Activated CD4-positive, alpha-beta T cell treated with anti-CD3 and anti-CD28 coated beads, Interleukin-2, amount 10 ng/mL, durations not matched to agents 24 days and 14 days (primary cell): ENCODE data around the gene TMEM254. TPM values are rescaled to one million over a fixed set of nuclear protein-coding genes. Genes with fewer than 3 reads are reported as not detected.
A peak's percentile ranks its signal among the peaks of the same experiment; 100 is the strongest.
"Not testable (repeated sequence)": the region's sequence is repeated elsewhere in the genome, so short reads cannot be mapped to it uniquely, and the experiment has no call there.

Source experiments
- DNase-seq: peaks from one replicate; pipeline ENCODE4 v3.0.0; 2022
- H3K27ac Mint-ChIP-seq: one replicate; pipeline ENCODE4 v1.8.0; 2022; ENCODE audit warnings: mild to moderate bottlenecking, mixed read lengths
- H3K27me3 Mint-ChIP-seq: one replicate; pipeline ENCODE4 v1.8.0; 2022; ENCODE audit warnings: mixed read lengths
- H3K36me3 Mint-ChIP-seq: one replicate; pipeline ENCODE4 v1.8.0; 2022; ENCODE audit warnings: low read depth, mild to moderate bottlenecking, mixed read lengths
- H3K4me1 Mint-ChIP-seq: one replicate; pipeline ENCODE4 v1.8.0; 2021; ENCODE audit warnings: mixed read lengths
- H3K4me3 Mint-ChIP-seq: one replicate; pipeline ENCODE4 v1.8.0; 2022; ENCODE audit warnings: mild to moderate bottlenecking, moderate library complexity, mixed read lengths
- H3K9me3 Mint-ChIP-seq: one replicate; pipeline ENCODE4 v1.8.0; 2021; ENCODE audit warnings: mixed read lengths
- intact Hi-C: fragments of 100-400 bp; cut with micrococcal nuclease; formaldehyde crosslinking; loops from one replicate; pipeline ENCODE4 v1.15.1; 2023
- total RNA-seq: library from RNA; stranded (reverse); gene quantifications from 2 replicates; pipeline ENCODE4 v1.2.3, GENCODE V29; 2022

TMEM254 gene
- total RNA-seq, 1 donor from 2014 or later = 14.8 TPM

DNA sequence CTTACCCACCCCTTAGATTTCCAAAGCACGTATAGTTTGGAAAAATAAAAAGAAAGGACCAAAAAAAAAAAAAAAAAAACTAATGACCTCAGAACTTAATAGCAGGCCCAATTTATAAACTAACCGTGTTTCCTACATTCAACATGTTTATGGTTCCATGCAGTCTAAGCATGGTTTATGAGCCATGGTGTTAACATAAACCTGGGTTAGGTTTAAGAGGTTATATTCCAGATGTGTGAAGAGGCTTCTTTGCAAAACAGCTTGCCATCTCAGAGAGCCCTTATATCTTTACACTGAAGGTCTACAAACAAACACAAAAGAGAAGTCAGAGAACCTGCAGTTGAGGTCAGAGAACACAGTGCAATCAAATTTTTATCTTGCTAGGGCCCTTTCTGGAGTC lies 15.8 kb downstream of the TMEM254 start:
- H3K4me1 Mint-ChIP-seq = no peaks in the 10 kb centered on the region
- no peaks in the 10 kb centered on the region for H3K9me3 Mint-ChIP-seq

DNA sequence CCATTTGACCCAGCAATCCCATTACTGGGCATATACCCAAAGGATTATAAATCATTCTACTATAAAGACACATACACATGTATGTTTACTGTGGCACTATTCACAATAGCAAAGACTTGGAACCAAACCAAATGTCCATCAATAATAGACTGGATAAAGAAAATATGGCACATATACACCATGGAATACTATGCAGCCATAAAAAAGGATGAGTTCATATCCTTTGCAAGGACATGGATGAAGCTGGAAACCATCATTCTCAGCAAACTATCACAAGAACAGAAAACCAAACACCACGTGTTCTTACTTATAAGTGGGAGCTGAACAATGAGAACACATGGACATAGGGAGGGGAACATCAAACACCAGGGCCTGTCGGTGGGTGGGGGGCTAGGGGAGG lies 19.8 kb downstream of the TMEM254 start:
- H3K9me3 Mint-ChIP-seq, H3K36me3 Mint-ChIP-seq, intact Hi-C loops, H3K27me3 Mint-ChIP-seq, DNase-seq, H3K4me3 Mint-ChIP-seq, H3K4me1 Mint-ChIP-seq, H3K27ac Mint-ChIP-seq: not testable (repeated sequence)

More for the DNA sequence above, 15.8 kb downstream of the TMEM254 start:
- no peak for DNase-seq
- Mint-ChIP-seq H3K4me3 (no peak overlapping the region), H3K27me3 (peaks cover 5% of the 10 kb centered on the region), H3K36me3 (no peaks in the 10 kb centered on the region), H3K27ac (no peak overlapping the region)
- intact Hi-C loops = no loop called here

DNA sequence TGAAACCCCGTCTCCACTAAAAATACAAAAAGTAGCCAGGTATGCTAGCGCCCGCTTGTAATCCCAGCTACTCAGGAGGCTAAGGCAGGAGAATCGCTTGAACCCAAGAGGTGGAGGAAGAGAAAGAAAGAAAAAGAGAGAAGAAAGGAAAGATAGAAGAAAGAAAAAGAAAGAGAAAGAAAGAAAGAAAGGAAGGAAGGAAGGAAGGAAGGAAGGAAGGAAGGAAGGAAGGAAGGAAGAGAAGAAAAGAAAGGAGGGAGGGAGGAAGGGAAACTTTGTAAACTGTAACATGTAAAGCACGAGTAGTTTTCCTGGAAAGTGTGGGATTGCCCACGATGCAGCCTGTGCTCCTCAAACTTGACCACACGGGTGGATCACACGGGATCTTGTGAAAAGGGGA lies 20.8 kb downstream of the TMEM254 start:
- H3K27ac Mint-ChIP-seq, H3K9me3 Mint-ChIP-seq, DNase-seq, intact Hi-C loops, H3K36me3 Mint-ChIP-seq, H3K4me1 Mint-ChIP-seq, H3K4me3 Mint-ChIP-seq, H3K27me3 Mint-ChIP-seq: not testable (repeated sequence)

DNA sequence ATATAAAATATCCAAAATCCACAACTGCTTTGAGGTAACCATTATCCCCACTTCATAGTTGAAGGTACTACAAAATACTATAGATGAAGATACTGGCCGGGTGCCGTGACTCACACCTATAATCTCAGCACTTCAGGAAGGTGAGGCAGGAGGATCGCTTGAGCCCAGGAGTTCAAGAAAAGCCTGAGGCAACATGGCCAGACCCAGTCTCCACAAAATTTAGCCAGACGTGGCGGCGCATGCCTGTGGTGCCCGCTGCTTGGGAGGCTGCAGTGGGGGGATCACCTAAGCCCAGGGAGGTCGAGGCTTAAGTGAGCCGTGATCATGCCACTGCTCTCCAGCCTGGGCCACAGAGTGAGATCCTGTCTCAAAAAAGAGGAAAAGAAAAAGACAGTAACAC lies 21.7 kb downstream of the TMEM254 start:
- Mint-ChIP-seq H3K4me3 (no peak overlapping the region), H3K36me3 (no peaks in the 10 kb centered on the region), H3K27ac (no peak overlapping the region), H3K9me3 (no peaks in the 10 kb centered on the region), H3K4me1 (no peaks in the 10 kb centered on the region), H3K27me3 (peaks cover 5% of the 10 kb centered on the region)
- no peak for DNase-seq
- intact Hi-C loops = no loop called here

DNA sequence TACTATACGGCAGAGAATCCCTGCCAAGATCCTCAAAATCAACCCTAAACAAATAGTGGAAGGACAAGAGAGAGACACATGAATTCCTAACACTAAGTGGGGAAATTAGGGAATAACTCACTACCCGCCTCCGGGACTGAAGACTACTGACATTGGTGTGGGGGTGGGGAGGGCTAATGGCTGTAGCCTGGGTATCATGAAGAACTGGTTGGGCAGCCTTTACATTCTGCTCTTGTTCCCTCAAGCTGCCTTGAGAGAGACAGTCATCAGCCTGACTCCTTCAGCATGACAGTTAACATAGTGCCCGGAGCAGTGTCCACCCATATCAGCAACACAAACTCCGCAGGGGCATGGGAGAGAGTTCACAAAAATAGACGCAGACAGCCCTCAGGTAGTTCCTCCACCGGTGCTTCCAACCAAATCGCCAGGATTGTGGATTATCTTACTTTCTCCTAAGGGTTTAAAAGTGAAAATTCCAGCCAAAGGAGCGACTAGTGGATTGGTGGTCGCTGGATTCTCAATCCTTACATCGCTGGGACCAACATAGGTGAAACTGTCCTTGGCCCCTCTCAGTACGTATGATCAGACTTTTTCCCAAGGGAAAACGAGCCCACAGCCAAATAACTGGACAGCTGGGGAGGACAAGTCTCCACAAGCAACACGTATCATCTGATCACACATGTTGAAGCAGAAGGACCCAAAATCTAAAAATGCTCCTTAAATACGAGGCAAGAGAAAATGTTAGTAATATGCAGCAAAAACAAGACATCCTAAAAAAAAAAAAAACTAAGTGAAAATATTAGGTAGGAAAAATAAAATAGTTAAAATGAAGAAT lies 22.6 kb downstream of the TMEM254 start:
- Mint-ChIP-seq H3K4me3 (no peak overlapping the region), H3K4me1 (no peaks in the 10 kb centered on the region), H3K36me3 (no peaks in the 10 kb centered on the region), H3K27me3 (peaks cover 9% of the 10 kb centered on the region), H3K27ac (no peak overlapping the region), H3K9me3 (no peaks in the 10 kb centered on the region)
- intact Hi-C loops = no loop called here
- no peak for DNase-seq

DNA sequence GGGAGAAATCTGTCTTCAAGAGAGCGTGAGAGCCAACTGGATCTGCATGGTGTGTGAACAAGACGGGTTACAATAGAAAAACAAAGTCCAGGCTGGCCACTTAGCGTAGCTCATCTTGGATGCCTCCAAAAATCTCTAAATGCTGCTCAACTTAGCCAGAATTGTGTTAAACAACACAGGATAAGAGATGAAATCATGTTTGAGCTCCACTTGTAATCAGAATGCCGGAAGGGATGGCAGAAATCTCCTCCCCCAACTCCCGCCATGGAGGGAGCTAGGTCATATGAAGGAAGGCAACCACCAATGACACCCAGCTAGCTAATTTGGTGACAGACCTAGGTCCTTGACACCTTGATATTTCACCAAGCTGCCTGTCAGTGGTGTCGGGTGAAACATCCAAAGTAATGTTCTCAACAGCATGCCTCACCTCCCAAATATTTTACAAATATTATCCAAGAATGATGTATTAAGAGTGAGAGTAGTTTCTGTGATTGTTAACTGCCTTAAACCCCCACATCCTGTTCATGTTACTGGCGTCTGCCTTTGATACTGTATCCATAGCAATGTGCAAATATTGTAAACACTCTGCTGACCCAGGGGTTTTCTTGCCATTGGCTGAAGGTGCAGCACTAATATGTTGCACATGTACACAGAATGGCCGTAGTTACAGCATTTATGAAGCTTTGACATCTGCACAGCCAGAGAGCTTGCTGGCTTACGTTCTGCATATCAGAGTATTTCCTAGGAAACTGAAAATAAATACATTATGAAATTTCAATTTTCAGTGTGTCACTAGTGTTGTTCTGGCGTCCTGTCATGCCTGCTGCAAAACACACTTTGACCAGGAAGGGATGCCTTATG lies 25.8 kb downstream of the TMEM254 start:
- Mint-ChIP-seq H3K4me3 (no peak overlapping the region), H3K27me3 (peaks cover 10% of the 10 kb centered on the region), H3K36me3 (peaks cover 1% of the 10 kb centered on the region), H3K9me3 (peaks cover 7% of the 10 kb centered on the region), H3K27ac (no peak overlapping the region), H3K4me1 (no peaks in the 10 kb centered on the region)
- intact Hi-C loops = no loop called here
- peak; percentile 66 for DNase-seq

DNA sequence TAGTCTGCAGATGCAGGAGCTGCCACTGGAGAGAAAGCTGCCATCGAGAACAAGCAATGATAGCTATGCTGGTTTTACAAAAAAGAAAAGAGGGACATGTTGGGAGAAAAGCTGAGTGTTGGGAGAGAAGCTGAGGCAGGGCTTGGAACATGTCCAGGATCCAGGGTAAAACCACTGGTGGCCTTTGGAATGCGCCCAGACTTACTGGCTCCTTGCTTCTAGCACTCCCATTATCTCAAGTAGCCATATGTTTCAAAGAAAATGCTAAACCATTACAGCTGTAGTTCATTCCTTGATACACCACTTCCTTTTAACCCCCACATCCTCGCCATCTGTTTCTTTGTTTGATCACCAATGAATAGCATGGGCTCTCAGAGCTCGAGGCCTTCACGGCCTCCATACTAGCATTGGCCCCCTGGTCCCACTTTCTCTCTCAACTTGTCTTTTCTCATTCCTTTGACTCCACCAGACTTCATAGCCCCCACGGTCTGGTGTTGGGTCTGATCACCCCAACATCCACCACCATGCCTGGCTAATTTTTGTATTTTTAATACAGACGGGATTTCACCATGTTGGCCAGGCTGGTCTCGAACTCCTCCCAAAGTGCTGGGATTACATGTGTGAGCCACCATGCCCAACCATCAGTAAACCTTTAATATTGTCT lies 30.2 kb downstream of the TMEM254 start:
- no peak overlapping the region for H3K27ac Mint-ChIP-seq
- peaks cover 11% of the 10 kb centered on the region for H3K9me3 Mint-ChIP-seq
- intact Hi-C loops = no loop called here
- no peak overlapping the region for H3K4me3 Mint-ChIP-seq
- peaks cover 1% of the 10 kb centered on the region for H3K36me3 Mint-ChIP-seq
- H3K4me1 Mint-ChIP-seq = no peaks in the 10 kb centered on the region
- H3K27me3 Mint-ChIP-seq = peaks cover 10% of the 10 kb centered on the region
- no peak for DNase-seq

DNA sequence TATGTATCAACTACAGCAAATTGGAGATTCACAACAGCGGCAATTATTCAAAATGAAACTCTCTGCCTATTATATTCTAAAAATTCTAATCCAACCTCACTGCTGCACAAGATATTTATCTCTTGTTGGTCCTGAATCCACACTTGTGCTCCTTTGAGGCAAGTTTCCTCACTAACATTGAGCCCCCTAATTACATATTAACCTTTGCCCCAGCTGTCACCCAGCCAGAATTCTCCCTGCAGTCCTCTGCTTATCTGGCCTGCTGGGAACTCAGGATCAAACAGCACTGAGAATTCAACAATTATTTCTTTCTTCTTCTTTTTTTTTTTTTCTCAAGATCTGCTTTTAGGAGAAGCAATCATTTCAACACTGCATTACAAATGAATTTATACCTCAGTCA lies 32.5 kb downstream of the TMEM254 start:
- H3K36me3 Mint-ChIP-seq = peaks cover 1% of the 10 kb centered on the region
- intact Hi-C loops = no loop called here
- no peak overlapping the region for H3K4me3 Mint-ChIP-seq
- no peak for DNase-seq
- H3K27ac Mint-ChIP-seq = no peak overlapping the region
- H3K4me1 Mint-ChIP-seq = no peaks in the 10 kb centered on the region
- H3K27me3 Mint-ChIP-seq = peaks cover 7% of the 10 kb centered on the region
- H3K9me3 Mint-ChIP-seq = peaks cover 11% of the 10 kb centered on the region

DNA sequence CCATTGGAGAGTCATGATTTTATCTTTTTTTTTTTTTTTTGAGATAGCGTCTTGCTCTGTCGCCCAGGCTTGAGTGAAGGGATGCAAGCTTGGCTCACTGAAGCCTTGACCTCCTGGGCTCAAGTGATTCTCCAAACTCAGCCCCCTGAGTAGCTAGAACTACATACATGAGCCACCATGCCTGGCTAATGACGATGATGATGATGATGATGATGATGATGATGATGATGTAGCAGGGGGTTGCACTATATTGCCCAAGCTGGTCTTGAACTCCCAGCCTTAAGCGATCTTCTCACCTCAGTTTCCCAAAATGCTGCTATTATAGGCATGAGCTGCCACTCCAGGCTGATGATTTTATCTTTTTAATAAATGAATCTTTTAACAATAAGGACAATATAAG lies 40.2 kb downstream of the TMEM254 start:
- Mint-ChIP-seq H3K4me1 (no peaks in the 10 kb centered on the region), H3K27me3 (peaks cover 22% of the 10 kb centered on the region), H3K4me3 (no peak overlapping the region), H3K27ac (no peak overlapping the region), H3K9me3 (no peaks in the 10 kb centered on the region), H3K36me3 (no peaks in the 10 kb centered on the region)
- intact Hi-C loops = no loop called here
- no peak for DNase-seq

DNA sequence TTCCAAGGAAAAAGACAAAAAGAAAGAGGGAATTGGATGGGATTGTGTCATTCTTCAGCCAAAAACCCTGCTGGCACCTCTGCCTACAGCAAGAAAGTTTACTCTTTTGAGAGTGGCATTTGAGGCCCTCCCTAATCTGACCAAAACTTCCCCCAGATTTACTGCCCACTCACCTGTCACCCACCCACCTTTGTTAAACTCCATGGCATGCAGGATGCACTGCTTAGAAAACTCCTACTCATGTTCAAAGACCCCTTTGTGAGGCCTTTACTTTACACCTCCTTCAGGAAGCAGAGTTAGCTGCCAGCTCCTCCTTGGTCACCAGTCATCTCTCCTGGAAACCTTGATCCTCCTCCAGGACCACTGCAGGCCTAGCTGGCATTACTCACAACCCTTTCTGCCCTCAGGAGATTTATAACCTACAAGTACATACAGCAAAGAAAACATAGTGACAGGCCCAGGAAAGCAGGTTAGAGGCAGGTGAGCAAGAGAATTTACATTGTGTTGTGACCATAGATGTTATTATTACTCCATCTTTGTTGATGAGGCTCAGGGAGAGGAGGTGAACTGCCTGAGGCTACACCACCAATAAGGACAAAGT lies 43.7 kb downstream of the TMEM254 start:
- Mint-ChIP-seq H3K36me3 (no peaks in the 10 kb centered on the region), H3K27ac (no peak overlapping the region), H3K4me1 (no peaks in the 10 kb centered on the region), H3K4me3 (no peak overlapping the region), H3K9me3 (no peaks in the 10 kb centered on the region), H3K27me3 (peaks cover 22% of the 10 kb centered on the region)
- DNase-seq = no peak
- intact Hi-C loops = no loop called here

DNA sequence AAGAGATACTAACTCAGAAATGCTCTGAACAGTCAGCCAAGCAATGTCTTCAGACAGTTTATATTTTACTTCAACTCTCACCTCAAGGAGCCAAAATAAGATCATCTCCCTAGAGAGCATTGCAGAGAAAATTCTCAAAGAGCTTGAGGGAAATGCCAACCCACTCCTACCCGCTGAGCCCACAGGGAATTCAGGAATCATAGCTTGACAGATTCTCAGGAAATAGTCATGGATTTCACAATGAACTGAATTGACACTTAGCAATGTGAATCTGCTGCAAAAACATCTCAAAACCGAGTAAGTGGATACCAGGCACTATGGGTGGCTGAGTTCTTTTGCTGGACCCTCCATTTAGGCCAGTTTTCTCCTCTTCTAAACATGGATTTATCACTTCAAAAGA lies 44.3 kb downstream of the TMEM254 start:
- intact Hi-C loops = no loop called here
- peaks cover 22% of the 10 kb centered on the region for H3K27me3 Mint-ChIP-seq
- H3K9me3 Mint-ChIP-seq = no peaks in the 10 kb centered on the region
- no peak overlapping the region for H3K4me3 Mint-ChIP-seq
- H3K27ac Mint-ChIP-seq = no peak overlapping the region
- no peaks in the 10 kb centered on the region for H3K4me1 Mint-ChIP-seq
- no peak for DNase-seq
- H3K36me3 Mint-ChIP-seq = no peaks in the 10 kb centered on the region

DNA sequence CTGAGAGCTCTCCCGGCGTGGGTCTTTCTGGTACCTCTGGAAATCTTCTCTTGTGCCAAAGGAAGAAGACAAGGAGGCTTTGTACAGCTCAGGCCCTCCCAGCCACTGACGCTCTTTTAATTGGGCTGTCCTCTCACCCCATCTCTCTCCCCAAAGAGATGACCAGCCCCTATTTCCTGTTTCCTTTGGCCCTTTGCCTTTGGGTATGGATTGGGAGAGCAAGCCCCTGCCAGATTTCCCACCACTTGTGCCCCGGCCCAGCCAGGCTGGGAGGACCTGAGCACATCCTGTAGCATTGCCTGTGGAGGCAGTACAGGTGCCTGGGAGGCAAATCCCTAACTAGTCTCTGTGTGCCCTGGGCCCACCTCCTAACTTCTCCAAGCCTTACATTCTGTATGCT lies 48.4 kb downstream of the TMEM254 start:
- Mint-ChIP-seq H3K9me3 (no peaks in the 10 kb centered on the region), H3K27me3 (peaks cover 16% of the 10 kb centered on the region), H3K36me3 (no peaks in the 10 kb centered on the region), H3K4me3 (no peak overlapping the region), H3K4me1 (no peaks in the 10 kb centered on the region), H3K27ac (no peak overlapping the region)
- intact Hi-C loops = no loop called here
- no peak for DNase-seq

DNA sequence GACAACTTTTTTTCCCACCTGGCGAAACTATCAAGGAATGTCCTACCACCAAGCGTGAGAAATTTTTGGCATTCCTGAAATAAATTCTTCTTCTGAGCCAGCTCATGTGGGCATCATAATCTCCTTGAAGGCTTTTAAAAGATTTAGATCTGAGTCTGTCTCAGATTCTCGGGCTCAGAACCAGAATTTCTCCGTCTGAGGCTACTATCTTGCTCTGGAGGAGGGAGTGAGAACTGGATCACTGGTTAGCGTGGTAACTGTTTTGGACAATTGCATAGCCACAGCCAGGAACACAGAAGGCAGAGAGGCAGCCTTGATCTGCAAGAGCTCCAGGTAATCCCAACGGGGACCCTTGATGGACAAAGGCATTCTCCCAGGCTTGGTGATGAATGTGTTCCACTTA lies 53.0 kb downstream of the TMEM254 start:
- H3K9me3 Mint-ChIP-seq = no peaks in the 10 kb centered on the region
- no peak for DNase-seq
- intact Hi-C loops = loop anchor here (5.0 kb wide), 1 partner anchor 74 kb away; no protein-coding TSS in a partner anchor
- H3K27ac Mint-ChIP-seq = no peak overlapping the region
- peaks cover 3% of the 10 kb centered on the region for H3K4me1 Mint-ChIP-seq
- peaks cover 35% of the 10 kb centered on the region for H3K27me3 Mint-ChIP-seq
- H3K36me3 Mint-ChIP-seq = no peaks in the 10 kb centered on the region
- no peak overlapping the region for H3K4me3 Mint-ChIP-seq
